ENCODE data around the gene MTA1. TPM values are rescaled to one million over a fixed set of nuclear protein-coding genes. Genes with fewer than 3 reads are reported as not detected.
A peak's percentile ranks its signal among the peaks of the same experiment; 100 is the strongest.

The MTA1 gene
- polyA plus RNA-seq, 1 of the 3 experiments (the other 2 are of a cell fraction), result 96.3 TPM

DNA sequence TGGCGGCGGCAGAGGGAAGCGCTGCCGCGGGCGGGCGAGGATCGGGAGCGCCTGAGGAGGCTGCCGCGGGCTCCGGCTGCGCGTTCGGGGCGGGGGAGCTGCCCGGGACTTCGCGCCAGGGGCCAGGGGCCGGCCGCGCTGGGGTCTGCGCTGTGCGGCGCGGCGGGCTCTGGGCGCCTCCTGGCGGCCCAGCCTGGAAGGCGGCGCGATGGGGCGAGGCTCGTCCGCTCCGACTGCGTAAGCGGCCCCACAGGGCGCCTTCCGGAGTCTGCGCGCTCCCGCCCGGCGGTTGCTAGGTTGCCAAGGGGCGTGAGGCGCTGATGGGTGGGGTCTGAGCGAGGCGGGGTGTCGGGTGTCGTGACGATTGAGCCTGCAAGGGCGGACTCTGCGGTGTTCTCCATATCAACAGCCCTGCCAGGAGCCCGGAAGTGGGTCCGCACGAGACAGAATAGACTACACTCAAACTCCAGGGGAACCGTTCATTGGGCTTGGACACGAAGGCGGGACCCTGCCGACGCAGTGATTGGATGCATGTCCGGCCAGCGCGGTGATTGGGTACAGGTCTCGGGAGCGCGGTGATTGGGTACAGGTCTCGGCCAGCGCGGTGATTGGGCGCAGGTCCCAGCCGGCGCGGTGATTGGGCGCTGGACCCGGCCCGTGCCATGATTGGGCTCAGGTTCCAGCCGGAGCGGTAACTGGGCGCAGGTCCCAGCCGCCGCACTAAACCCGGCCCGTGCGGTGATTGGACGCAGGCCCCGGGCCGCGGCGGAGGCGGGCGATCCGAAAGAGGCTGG, 71.1 kb downstream of the MTA1 start, which contains the start of gene TEDC1 (continued):
- no peak for TF ChIP-seq GATA2 (CRISPR knock-in tag; IDR thresholded peaks at IDR 0.05)
- TF ChIP-seq NFIC (IDR thresholded peaks at IDR 0.05; ENCODE audit: borderline replicate concordance), result no peak
- TF ChIP-seq RAD21 (IDR thresholded peaks at IDR 0.05; ENCODE audit: low read length), result peak; percentile 73
- peak; percentile 49; the same call in 1 of the 2 replicates for TF ChIP-seq YY1 (IDR thresholded peaks at IDR 0.05; ENCODE audit: low read depth)
- TF ChIP-seq TEAD4 (IDR thresholded peaks at IDR 0.05; ENCODE audit: borderline replicate concordance, insufficient read depth), result no peak
- TF ChIP-seq EP300 (IDR thresholded peaks at IDR 0.05; ENCODE audit: borderline replicate concordance in 1 of 2, low read depth in 1 of 2, low read length in 1 of 2), result no peak
- TF ChIP-seq POLR2AphosphoS5 (IDR thresholded peaks at IDR 0.05; ENCODE audit: low read depth, low read length), result no peak
- TF ChIP-seq RFX5 (IDR thresholded peaks at IDR 0.05; ENCODE audit: low read length), result peak; percentile 40; the same call in 1 of the 2 replicates
- TF ChIP-seq SMC3 (IDR thresholded peaks at IDR 0.05; ENCODE audit: low read depth, low read length), result peak; percentile 87
- TF ChIP-seq TCF12 (IDR thresholded peaks at IDR 0.05), result no peak; the same call in 1 of the 2 replicates
- TF ChIP-seq ELF1 (IDR thresholded peaks at IDR 0.05), result peak; percentile 81
- TF ChIP-seq, protein P1, sequence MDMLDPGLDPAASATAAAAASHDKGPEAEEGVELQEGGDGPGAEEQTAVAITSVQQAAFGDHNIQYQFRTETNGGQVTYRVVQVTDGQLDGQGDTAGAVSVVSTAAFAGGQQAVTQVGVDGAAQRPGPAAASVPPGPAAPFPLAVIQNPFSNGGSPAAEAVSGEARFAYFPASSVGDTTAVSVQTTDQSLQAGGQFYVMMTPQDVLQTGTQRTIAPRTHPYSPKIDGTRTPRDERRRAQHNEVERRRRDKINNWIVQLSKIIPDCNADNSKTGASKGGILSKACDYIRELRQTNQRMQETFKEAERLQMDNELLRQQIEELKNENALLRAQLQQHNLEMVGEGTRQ (IDR thresholded peaks at IDR 0.05; ENCODE audit: borderline replicate concordance, low read depth, low read length), result no peak
- no peak; the same call in 1 of the 2 replicates for TF ChIP-seq TAF1 (IDR thresholded peaks at IDR 0.05; ENCODE audit: borderline replicate concordance, low read depth, low read length)
- TF ChIP-seq GABPA (IDR thresholded peaks at IDR 0.05; ENCODE audit: low read depth), result peak; percentile 93
- no peak for TF ChIP-seq RXRA (IDR thresholded peaks at IDR 0.05; ENCODE audit: borderline replicate concordance, low read depth)
- TF ChIP-seq, protein P2, sequence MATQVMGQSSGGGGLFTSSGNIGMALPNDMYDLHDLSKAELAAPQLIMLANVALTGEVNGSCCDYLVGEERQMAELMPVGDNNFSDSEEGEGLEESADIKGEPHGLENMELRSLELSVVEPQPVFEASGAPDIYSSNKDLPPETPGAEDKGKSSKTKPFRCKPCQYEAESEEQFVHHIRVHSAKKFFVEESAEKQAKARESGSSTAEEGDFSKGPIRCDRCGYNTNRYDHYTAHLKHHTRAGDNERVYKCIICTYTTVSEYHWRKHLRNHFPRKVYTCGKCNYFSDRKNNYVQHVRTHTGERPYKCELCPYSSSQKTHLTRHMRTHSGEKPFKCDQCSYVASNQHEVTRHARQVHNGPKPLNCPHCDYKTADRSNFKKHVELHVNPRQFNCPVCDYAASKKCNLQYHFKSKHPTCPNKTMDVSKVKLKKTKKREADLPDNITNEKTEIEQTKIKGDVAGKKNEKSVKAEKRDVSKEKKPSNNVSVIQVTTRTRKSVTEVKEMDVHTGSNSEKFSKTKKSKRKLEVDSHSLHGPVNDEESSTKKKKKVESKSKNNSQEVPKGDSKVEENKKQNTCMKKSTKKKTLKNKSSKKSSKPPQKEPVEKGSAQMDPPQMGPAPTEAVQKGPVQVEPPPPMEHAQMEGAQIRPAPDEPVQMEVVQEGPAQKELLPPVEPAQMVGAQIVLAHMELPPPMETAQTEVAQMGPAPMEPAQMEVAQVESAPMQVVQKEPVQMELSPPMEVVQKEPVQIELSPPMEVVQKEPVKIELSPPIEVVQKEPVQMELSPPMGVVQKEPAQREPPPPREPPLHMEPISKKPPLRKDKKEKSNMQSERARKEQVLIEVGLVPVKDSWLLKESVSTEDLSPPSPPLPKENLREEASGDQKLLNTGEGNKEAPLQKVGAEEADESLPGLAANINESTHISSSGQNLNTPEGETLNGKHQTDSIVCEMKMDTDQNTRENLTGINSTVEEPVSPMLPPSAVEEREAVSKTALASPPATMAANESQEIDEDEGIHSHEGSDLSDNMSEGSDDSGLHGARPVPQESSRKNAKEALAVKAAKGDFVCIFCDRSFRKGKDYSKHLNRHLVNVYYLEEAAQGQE (IDR thresholded peaks at IDR 0.05; ENCODE audit: low read depth, low read length), result no peak
- TF ChIP-seq, protein P3, sequence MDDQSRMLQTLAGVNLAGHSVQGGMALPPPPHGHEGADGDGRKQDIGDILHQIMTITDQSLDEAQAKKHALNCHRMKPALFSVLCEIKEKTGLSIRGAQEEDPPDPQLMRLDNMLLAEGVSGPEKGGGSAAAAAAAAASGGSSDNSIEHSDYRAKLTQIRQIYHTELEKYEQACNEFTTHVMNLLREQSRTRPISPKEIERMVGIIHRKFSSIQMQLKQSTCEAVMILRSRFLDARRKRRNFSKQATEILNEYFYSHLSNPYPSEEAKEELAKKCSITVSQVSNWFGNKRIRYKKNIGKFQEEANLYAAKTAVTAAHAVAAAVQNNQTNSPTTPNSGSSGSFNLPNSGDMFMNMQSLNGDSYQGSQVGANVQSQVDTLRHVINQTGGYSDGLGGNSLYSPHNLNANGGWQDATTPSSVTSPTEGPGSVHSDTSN (IDR thresholded peaks at IDR 0.05), result peak; percentile 60
- no peak for TF ChIP-seq MEF2A (IDR thresholded peaks at IDR 0.05; ENCODE audit: borderline replicate concordance, low read depth)
